NCI-H2227 treated with DMSO at 0.1 percent for 48 hours (cell line): ENCODE data around the gene TUBD1.

Experiments used
- DNase-seq: peaks from one replicate; lab custom pipeline; 2025; lab: John Stamatoyannopoulos, UW

Gene TUBD1

GRCh38 chr17:59825533-59826322, 67.0 kb downstream of the TUBD1 start:
- DNase-seq, result no peak

- no peak for DNase-seq
These were observed 76.8 kb downstream of the TUBD1 start for GRCh38 chr17:59815965-59816364.

GRCh38 chr17:59814685-59815084, 78.1 kb downstream of the TUBD1 start:
- DNase-seq, result no peak

GRCh38 chr17:59814276-59814675, 78.5 kb downstream of the TUBD1 start:
- DNase-seq, result no peak

GRCh38 chr17:59812139-59812538, 80.6 kb downstream of the TUBD1 start:
- DNase-seq, result no peak

GRCh38 chr17:59811209-59811608, 81.5 kb downstream of the TUBD1 start:
- DNase-seq, result no peak

- DNase-seq, result no peak
These were observed 81.9 kb downstream of the TUBD1 start for GRCh38 chr17:59810894-59811153.
